GM23338 (cell line): ENCODE measurements around the gene LCA5. TPM values are rescaled to one million over a fixed set of nuclear protein-coding genes. Genes with fewer than 3 reads are reported as not detected.

Experiments used
- CREB1 ChIP-seq: fragments of 250-450 bp; sonication (Bioruptor Pico); IDR thresholded peaks from 2 replicates; pipeline ENCODE4 v1.5.0; 2020; ENCODE audit warnings: low read depth, mild to moderate bottlenecking, moderate library complexity
- ETS1 ChIP-seq: IDR thresholded peaks from 2 replicates; pipeline ENCODE4 v1.6.1; 2016; ENCODE audit warnings: antibody characterized with exemption
- EZH2 ChIP-seq: fragments of 200-600 bp; sonication (generic); IDR thresholded peaks from one replicate; pipeline ENCODE4 v1.8.0; 2017; ENCODE audit warnings: antibody characterized with exemption, mild to moderate bottlenecking, low read depth; ENCODE audit not compliant: unreplicated experiment
- JUNB ChIP-seq: IDR thresholded peaks from one replicate; pipeline ENCODE4 v1.6.1; 2016; ENCODE audit warnings: antibody characterized with exemption; ENCODE audit not compliant: unreplicated experiment
- NANOG ChIP-seq: IDR thresholded peaks from 2 replicates; pipeline ENCODE4 v1.6.1; 2016; ENCODE audit warnings: antibody characterized with exemption, borderline replicate concordance
- POLR2AphosphoS5 ChIP-seq: IDR thresholded peaks from 2 replicates; pipeline ENCODE4 v1.6.1; 2016; ENCODE audit warnings: antibody characterized with exemption, low read depth
- ZNF114 ChIP-seq: fragments of 250-450 bp; sonication (Bioruptor Pico); IDR thresholded peaks from 2 replicates; pipeline ENCODE4 v1.5.0; 2020; ENCODE audit warnings: mild to moderate bottlenecking, moderate library complexity
- ZNF462 ChIP-seq: fragments of 250-450 bp; sonication (Bioruptor Pico); IDR thresholded peaks from 2 replicates; pipeline ENCODE4 v1.5.0; 2020; ENCODE audit warnings: mild to moderate bottlenecking, moderate library complexity
- polyA plus RNA-seq: library from polyadenylated mRNA; unstranded; fragments of >200 nt; fragmentation: Nextera tagmentation; extraction: Ambion mirVana; gene quantifications from 2 replicates; pipeline ENCODE4 v1.2.1, GENCODE V29; 2016
- total RNA-seq: library from RNA; depleted of rRNA; stranded (reverse); fragments of >200 nt; shearing (Covaris generic); gene quantifications from 2 replicates; pipeline ENCODE4 v1.2.3, GENCODE V29; 2014
- TF ChIP-seq, protein P1 (sequence below), 2 experiments: fragments of 200-600 bp in 1 of 2; sonication (generic) in 1 of 2; conservative IDR thresholded peaks; 2 replicates each; pipeline versions ENCODE4 v1.5.1 to v1.6.1; 2016 to 2017; ENCODE audit warnings: antibody characterized with exemption in 2 of 2, low read depth in 2 of 2, mild to moderate bottlenecking in 2 of 2, moderate library complexity in 1 of 2

Gene LCA5
- total and polyA plus RNA-seq, 2 experiments from 2014 or later, result 4.2 TPM

DNA sequence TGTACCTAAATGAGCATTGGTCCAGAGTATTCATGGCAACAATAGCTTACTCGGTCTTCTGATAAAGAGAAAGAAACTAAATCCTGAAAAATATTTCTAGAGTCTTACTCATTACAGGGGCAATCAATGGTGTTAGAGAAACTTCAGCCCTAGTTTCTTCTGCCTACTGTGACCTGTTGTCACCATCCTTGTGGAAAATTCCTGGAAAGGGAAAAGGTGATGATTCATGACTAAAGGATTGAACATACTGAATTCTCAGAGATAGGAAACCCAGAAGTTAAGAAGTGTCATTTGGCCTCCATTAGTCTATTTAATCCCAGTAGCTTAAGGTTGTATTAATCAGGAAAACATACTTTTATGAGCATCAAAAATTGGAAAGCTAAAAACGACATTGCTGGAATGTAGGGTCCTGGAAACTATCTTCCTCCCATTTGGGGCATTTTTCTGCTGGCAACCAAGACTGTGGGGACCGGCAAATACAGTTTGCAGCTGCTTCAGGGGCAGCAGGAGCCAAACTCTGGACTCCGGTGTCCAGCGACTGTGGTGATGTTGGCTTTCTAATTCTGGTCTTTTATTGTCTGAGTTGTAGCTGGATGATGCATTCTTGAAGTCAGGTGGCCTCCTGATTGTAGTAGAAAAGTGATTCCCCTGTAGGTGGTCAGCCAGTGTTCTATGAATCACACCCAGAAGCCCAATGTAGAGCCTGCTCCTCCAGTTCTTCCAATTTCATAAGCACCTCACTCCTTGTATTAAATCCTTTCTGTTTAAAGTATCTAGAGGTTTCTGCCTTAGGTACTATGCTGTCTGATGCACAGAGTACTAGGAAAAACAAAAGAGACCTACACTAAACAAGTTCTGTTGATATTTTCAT is 67.6 kb downstream of the LCA5 start (continued):
- no peak for TF ChIP-seq ZNF462 (CRISPR knock-in tag)
- no peak for TF ChIP-seq ZNF114 (CRISPR knock-in tag)
- no peak for TF ChIP-seq ETS1
- TF ChIP-seq JUNB, result no peak
- no peak for TF ChIP-seq NANOG
- no peak for TF ChIP-seq EZH2
- TF ChIP-seq CREB1 (CRISPR knock-in tag), result no peak
- no peak for TF ChIP-seq POLR2AphosphoS5
- TF ChIP-seq, protein P1, sequence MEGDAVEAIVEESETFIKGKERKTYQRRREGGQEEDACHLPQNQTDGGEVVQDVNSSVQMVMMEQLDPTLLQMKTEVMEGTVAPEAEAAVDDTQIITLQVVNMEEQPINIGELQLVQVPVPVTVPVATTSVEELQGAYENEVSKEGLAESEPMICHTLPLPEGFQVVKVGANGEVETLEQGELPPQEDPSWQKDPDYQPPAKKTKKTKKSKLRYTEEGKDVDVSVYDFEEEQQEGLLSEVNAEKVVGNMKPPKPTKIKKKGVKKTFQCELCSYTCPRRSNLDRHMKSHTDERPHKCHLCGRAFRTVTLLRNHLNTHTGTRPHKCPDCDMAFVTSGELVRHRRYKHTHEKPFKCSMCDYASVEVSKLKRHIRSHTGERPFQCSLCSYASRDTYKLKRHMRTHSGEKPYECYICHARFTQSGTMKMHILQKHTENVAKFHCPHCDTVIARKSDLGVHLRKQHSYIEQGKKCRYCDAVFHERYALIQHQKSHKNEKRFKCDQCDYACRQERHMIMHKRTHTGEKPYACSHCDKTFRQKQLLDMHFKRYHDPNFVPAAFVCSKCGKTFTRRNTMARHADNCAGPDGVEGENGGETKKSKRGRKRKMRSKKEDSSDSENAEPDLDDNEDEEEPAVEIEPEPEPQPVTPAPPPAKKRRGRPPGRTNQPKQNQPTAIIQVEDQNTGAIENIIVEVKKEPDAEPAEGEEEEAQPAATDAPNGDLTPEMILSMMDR (conservative IDR thresholded peaks at IDR 0.05; ENCODE audit: low read depth in 2 of 2), result no peak
